GM19397 (cell line): Measurements from ENCODE around the gene LRP5.
"Not testable (repeated sequence)": the region's sequence is repeated elsewhere in the genome, so short reads cannot be mapped to it uniquely, and the experiment has no call there.

ENCODE experiments used
- ATAC-seq: cut with Tn5 transposase; IDR thresholded peaks from one replicate; pipeline ENCODE4 v1.9.1; 2021; ENCODE audit warnings: mild to moderate bottlenecking, moderate library complexity; ENCODE audit not compliant: unreplicated experiment

LRP5 gene

GRCh38 chr11:68344821-68345220 lies 32.4 kb downstream of the LRP5 start:
- ATAC-seq, result not testable (repeated sequence)

- no peak for ATAC-seq
These were observed 33.5 kb downstream of the LRP5 start for GRCh38 chr11:68345776-68346461.

DNA sequence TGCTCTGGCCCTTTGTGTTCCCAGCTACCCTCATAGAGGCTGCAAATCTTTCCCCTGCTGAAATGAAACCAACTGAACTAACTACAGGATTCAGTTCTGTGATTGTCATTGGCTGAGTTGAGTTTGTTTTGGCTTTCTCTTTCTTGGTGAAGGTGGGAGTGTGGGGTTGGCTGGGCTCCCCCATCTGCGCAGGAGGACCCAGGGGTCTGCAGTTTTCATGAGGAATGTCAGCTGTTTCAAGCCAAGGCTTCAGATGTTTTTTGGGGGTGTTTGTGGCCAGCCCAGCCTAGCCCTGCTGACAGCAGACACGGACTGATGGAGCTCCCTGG lies 34.0 kb downstream of the LRP5 start:
- ATAC-seq, result no peak

DNA sequence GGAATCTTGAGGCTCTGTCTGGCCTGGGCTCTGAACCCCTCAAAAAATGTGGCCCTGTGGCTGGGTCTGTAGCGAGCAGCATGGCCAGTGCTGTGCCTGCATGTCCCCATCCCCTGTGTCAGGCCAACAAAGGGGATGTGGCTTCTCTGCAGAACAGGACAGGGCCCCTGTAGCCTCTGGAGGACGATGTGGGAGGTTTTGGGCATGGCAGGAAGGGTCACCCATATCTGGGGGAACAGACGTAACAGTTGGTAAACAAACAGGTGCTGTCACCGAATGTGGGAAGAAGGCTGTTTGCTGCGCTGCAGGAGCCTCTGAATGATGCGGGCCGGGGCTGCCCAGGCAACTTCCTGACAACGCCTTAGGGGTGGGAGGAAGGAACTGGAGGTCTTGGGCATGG lies 35.0 kb downstream of the LRP5 start:
- no peak for ATAC-seq

DNA sequence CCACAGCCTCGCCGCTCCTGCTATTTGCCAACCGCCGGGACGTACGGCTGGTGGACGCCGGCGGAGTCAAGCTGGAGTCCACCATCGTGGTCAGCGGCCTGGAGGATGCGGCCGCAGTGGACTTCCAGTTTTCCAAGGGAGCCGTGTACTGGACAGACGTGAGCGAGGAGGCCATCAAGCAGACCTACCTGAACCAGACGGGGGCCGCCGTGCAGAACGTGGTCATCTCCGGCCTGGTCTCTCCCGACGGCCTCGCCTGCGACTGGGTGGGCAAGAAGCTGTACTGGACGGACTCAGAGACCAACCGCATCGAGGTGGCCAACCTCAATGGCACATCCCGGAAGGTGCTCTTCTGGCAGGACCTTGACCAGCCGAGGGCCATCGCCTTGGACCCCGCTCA lies 35.5 kb downstream of the LRP5 start:
- no peak for ATAC-seq

DNA sequence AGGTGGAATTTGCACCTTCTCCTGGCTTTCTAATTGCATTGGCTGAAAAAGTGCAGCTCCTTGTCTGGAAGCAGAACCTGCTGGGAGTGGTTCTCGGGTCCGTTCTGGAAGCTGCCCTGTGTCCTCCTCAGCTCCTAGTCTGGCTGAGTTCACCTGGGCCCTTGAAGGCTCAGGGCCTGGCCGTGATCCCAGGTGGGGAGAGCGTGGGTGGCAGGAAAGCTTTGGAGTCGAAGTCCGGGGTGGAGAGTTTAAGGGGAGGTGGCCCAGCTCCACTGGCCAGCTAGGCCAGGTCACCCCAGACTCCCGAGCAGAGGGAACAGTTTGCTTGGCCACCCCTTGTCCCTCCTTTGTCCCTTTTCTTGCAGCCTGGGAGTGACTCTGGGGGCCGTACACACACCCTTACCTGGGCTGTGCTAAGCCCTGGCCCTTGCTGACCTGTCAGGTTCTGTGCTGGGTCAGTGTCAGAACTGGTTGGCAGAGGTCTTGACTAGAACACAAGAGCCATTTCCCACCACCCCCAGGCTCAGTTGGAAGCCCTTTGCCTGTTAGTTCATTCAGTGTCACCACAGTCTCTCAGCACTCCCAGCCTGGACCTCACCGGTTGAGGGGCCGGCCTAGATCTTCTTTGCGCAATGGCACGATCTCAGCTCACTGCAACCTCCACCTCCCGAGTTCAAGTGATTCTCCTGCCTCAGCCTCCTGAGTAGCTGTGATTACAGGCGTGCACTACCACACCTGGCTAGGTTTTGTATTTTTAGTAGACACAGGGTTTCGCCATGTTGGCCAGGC lies 37.3 kb downstream of the LRP5 start:
- no peak for ATAC-seq

DNA sequence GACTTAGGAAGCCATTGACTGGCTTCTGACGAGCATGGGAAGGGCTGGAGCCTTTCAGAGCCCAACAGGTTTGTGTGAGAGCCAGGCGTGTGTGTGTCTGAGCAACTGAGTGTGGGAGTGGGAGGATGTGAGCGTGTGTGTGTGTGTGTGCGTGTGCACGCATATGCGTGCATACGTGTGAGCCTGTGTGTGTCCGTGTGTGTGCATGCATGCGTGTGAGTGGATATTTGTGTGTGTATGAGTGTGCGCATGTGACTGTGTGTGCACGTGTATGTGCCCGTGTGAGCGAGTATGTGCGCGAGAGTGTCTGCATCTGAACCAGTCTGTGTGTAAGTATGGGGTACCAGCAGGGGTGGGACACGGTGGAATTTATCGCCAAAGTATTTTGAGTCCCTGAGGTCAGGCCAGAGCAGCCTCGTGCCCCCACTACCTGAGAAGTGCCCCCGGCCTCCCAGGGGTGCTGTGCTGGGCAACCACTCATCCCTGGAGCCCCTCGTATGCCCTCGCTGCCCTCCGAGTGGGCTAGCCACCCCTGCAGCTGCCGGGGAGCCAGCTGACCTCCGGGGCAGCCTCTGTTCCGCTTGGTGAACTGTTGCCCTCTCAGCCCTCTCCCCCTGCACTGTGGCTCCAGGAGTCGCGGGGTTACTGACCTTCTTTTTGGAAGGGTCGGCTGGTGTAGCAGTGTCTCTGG lies 38.5 kb downstream of the LRP5 start:
- ATAC-seq, result no peak

DNA sequence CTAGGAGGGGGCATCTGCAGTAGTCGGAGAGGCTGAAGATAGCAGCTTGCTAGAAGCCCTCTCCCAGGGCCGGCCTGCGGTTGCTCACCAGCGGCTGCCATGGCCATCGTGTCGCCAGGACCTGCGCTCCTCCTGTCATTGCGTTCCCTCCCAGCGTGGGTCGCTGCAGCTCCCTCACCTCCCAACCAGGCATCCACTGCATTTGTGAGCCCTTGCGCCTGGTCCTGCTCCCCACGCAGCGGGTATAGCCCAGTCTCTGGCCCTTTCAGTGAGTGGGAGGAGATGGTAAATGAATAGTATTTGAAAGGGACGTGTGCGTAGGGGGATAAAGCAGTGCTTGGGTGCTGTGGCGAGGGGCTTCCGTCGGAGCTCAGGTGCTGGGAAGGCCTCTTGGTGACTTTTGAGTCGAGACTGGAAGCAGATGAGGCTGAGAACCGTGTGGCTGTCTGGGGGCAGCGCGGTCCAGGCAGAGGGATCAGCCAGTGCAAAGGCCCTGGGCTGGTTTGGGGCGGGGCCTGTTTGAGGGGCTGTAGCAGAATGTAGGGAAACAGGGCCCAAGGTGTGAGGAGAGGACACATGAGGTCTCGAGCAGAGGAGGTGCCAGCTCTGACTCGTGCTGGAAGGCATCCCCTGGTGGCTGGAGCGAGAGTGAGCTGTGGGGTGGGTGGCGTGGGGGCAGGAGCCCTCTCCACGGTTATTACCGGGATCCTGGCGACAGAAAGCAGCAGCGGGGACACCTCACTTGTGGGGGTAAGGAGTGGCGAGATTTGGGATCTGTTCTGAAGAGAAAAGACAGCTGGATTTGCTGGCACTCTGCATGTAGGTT lies 39.3 kb downstream of the LRP5 start:
- no peak for ATAC-seq

DNA sequence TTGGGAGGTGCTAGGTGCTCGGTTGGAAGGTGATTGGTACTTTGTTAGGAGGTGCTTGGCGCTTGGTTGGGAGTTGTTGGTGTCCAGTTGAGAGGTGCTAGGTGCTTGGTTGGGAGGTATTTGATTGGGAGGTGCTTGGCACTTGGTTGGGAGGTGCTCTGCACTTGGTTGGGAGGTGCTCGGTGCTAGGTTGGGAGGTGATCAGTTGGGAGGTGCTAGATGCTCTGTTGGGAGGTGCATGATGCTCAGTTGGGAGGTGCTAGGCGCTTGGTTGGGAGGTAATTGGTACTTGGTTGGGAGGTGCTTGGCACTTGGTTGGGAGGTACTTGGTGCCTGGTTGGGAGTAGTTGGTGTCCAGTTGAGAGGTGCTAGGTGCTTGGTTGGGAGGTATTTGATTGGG lies 40.2 kb downstream of the LRP5 start:
- ATAC-seq, result no peak

DNA sequence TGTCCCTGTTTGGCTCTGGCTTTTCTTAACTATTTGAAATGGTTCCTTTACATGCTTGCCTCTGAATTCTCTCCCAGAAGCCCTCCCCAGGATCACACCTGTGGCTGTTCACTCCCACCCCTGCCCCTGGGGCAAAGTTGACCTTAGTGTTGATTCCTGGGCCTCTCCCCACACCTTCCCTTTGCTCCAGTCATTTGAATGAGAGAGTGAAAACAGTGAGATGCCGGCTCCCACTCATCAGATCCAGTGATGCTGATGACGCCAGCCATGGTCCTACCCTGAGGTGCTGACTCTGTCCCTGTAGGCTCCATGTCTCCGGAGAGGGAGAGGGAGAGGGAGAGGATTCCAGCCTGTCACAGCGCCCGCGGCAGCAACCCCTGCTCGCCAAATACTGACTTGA lies 40.7 kb downstream of the LRP5 start:
- no peak for ATAC-seq

DNA sequence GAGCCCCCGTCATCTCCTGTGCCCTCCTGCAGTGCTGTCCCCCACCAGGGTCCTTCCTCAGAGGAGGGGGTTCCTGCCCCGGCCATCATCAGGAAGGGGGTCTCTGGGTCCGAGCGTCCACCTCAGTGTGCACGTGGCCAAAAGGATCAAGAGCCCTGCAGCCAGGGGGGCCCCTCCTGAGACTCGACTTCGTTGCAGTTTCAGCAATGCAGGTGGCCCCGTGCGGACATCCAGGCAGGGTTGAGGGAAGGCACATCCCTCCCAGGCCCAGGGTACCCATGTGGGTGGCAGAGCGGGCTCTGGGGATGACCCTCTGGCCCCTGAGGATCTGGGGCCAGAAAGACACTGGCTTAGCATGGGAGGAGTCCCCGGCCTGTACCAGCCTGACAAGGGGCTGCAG lies 41.3 kb downstream of the LRP5 start:
- no peak for ATAC-seq

DNA sequence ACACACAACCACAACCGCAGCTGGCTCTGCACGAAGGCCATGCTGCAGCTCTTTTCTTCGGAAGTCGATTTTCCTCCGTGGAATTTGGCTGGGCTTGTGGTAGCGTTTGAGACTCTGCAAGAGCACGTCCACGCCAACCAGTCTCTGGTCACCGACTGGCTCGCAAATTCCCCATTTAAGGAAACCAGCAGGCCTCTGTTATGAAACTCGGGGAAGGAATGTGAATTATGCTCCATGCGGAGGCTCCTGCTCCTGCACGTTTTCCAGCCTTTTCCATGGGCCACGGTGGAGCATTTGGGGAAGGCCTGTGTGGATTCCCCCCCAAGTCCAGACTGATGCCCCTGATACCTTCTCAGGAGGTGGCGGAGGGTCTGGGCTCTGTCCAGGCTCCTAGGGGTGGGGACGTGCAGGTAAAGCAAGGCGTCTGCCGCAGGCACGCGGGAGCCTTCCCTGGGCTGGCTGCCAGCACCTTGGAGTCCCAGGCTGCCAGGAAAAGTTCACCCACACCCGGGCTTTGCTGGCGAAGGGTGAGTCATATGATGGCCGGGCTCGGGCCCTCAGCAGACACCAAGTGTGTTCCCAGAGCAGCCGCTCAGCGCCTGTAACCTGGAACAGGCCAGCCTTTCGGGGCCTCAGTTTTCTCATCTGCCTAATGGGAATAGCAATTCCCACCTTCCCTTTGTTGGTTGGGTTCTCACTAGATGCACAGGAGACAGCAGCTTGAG lies 41.9 kb downstream of the LRP5 start:
- ATAC-seq, result no peak

- no peak for ATAC-seq
These were observed 43.1 kb downstream of the LRP5 start for GRCh38 chr11:68355471-68355870.

GRCh38 chr11:68357568-68357967 lies 45.2 kb downstream of the LRP5 start:
- ATAC-seq, result no peak

DNA sequence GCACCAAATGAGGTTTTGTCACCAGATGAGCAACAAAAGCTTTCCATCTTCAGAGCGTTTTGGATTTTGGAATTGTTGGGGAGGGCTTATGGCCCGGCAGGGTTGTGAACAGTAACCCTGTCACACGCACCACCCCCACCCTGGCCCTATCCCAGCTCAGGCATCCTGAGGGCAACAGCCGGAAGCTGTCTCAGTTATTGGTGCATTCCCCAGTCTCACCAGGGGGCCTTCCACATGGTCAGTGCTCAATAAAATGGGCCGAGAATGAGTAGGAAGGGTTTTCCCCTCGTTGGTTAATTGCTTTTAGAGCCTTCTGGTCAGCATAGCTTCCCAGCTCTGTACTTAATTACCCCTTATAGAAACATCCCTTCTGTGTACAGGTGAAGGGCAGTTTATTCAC lies 46.0 kb downstream of the LRP5 start:
- no peak for ATAC-seq

GRCh38 chr11:68361702-68362101 lies 49.3 kb downstream of the LRP5 start:
- no peak for ATAC-seq

GRCh38 chr11:68362801-68363379 lies 50.5 kb downstream of the LRP5 start:
- no peak for ATAC-seq

DNA sequence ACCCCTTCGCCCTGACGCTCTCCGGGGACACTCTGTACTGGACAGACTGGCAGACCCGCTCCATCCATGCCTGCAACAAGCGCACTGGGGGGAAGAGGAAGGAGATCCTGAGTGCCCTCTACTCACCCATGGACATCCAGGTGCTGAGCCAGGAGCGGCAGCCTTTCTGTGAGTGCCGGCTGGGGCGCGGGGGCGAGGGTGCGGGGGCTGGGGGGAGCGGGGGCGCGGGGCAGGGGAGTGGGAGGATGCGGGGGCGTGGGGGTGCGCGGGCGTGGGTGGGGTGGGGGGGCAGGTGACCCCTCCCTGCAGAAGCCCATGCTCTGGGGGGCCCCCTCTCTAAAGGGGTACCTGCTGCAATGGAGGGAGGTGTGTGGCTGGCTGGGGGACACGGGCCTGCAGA lies 51.4 kb downstream of the LRP5 start:
- ATAC-seq, result no peak

DNA sequence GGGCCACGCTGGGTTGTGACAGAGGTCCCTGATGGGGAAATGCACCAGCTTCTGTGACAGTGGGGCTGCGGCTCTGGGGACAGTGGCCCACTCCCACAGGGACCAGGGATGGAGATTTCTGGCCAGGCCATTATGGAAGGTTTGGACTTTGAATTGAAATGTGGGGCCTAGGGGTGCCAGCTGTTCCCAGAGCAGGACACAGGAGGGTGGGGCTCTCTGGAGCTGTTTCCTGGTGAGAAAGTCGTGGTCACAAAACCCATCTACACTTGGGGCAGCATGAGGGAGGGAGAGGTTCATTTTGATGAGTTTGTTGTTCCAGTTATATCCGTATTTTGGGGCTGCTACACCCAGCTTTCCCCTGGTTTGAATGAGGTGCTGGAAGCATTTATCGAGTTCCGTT lies 52.2 kb downstream of the LRP5 start:
- no peak for ATAC-seq

DNA sequence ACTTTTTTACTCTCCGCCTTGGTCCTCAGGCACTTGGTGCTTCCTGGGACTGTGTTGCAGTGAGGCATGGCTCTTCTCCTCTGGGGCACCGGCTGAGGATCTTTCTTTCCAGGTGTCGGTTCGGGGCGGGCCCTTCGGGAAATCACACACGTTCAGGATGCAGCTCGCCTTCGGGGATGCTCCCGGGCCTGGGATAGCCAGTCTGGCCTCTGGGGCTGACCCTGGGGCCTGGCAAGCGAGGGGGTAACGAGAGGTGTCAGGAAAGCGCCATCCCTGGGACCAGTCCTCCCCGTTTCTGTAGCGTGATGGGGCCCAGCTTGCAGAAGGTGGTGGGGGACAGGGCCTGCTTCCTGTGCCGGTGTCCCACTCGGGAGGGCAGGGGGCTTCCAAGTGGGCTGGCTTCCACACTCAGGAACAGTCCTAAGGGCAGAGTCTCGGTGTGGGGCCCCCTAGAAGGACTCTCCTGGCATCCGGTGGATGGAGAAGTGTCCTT lies 53.6 kb downstream of the LRP5 start:
- ATAC-seq, result no peak
